ENCODE measurements around the gene TLE3.

TLE3 gene

GRCh38 chr15:70086636-70087035 lies 11.1 kb downstream of the TLE3 start:
- DNase-seq (ENCODE audit: low read depth in 4 of 4, low spot score in 1 of 4): no peak

GRCh38 chr15:70084461-70084860 lies 13.3 kb downstream of the TLE3 start:
- DNase-seq (ENCODE audit: low read depth in 4 of 4, low spot score in 1 of 4): no peak

- DNase-seq (ENCODE audit: low read depth in 4 of 4, low spot score in 1 of 4): no peak
Observed at GRCh38 chr15:70083946-70084345, 13.8 kb downstream of the TLE3 start.

DNA sequence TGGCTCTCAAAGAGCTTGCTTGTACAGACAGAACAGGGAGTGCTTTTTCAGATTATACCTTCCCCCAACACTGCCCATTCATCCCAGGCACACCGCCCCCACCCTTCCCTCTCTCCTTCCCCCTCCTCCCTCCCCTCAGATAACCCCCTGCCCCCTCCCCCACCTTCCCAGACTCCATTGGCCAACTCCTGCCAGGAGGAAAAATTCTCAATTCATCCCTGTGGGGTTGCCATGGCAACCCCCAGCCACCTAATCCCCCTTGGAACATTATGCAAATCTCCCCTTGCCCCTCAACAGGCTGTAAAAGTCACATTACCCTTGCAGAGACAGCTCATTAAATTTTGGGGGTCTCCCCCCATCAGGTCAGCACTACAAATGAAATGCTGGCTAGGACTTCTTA lies 14.3 kb downstream of the TLE3 start:
- DNase-seq (ENCODE audit: low read depth in 4 of 4, low spot score in 1 of 4): no peak

DNA sequence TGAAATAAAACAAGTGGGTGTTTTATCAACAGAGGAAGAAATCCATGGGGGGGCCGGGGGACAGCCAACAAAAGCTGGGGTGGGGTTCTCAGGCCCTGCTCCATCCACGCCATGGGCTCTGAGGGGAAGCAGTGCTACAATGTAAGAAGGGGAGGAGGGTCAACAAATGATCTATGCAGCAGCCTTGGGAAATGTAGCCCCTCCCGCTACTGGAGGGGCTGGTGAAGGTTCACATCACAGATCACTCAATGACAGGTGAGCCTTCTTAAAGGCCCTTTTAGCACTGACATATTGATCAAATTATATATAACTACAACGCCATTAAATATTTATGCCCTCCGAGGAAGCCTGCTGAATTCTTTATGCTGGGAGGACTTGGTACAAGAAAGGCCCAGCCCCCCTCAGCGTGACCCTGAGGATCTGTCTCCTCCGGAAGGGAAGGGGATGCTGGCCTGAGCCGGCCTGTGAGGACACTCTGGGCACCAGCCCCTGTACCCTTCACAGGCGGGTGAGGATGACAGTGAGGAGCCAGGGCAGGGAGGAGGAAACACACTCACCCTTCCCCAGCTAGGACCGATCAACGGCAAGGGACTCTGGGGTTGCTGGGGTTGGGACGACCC lies 15.3 kb downstream of the TLE3 start:
- no peak for DNase-seq (ENCODE audit: low read depth in 4 of 4, low spot score in 1 of 4)

- DNase-seq (ENCODE audit: low read depth in 4 of 4, low spot score in 1 of 4): no peak
Observed at GRCh38 chr15:70081612-70082011, 16.1 kb downstream of the TLE3 start.

GRCh38 chr15:70080347-70080746 lies 17.4 kb downstream of the TLE3 start:
- no peak for DNase-seq (ENCODE audit: low read depth in 4 of 4, low spot score in 1 of 4)

GRCh38 chr15:70079888-70080287 lies 17.8 kb downstream of the TLE3 start:
- no peak for DNase-seq (ENCODE audit: low read depth in 4 of 4, low spot score in 1 of 4)

GRCh38 chr15:70078578-70079417 lies 18.9 kb downstream of the TLE3 start:
- DNase-seq (ENCODE audit: low read depth in 4 of 4, low spot score in 1 of 4): no peak

GRCh38 chr15:70077188-70078147 lies 20.2 kb downstream of the TLE3 start:
- no peak for DNase-seq (ENCODE audit: low read depth in 4 of 4, low spot score in 1 of 4)

DNA sequence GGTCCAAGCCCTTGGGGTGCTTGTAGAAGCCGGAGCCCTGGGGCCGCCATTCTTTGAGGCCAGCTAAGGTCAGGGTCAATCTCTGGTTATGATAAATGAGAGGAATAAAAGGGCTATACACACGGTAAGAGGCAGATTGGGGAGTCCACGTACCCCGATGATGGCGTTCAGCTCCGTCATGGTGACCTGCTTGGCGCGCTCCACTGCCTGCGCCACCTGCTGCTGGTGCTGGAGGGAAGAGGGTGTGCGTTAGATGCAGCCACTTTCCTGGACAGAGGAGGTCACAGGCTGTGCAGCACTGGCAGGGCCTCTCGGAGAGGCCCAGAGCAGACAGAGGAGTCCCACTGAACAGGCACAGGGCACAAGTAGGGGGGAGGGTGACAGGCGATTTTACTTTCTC lies 23.3 kb downstream of the TLE3 start:
- no peak for DNase-seq (ENCODE audit: low read depth in 4 of 4, low spot score in 1 of 4)

GRCh38 chr15:70072479-70072878 lies 25.2 kb downstream of the TLE3 start:
- DNase-seq (ENCODE audit: low read depth in 4 of 4, low spot score in 1 of 4): no peak

DNA sequence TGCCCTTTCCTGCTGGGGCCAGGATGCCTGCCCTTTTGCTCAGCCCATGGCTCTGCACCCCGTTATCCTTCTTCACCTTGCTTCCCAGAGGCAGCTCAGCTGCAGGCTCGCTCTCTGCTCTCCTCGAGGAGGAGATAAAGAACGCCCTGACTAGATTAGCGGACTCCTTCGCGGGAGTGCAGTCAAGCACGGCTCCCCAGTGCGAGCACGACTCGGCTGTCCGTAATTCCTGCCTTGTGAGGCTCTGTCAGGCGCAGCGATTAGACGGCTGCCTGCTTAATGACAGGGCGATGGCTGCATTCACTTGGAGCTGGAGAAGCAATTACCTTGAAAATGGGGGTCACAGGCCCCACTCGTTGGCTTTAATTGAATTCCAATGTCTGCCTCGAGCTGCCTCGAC lies 25.9 kb downstream of the TLE3 start:
- no peak for DNase-seq (ENCODE audit: low read depth in 4 of 4, low spot score in 1 of 4)

DNA sequence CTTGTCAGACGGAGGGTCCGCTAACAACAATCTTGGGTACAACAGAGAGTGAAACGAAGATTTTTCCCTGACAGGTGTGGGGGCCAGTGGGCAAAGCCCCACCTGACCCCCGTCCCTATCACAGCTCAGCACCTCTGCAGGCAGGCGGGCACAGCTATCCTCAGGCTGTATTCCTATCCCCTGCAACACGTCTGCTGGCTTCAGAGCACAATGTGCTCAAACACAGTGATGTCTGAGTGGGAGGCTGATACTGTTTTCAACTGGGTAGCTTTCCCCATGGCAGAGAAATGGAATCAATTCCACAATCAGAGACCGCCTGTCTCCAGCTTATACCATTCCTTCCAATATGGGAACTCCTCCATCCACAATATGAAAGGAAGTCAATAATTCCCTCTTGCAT lies 28.0 kb downstream of the TLE3 start:
- DNase-seq (ENCODE audit: low read depth in 4 of 4, low spot score in 1 of 4): no peak

GRCh38 chr15:70068783-70069565 lies 28.7 kb downstream of the TLE3 start:
- DNase-seq (ENCODE audit: low read depth in 4 of 4, low spot score in 1 of 4): no peak

DNA sequence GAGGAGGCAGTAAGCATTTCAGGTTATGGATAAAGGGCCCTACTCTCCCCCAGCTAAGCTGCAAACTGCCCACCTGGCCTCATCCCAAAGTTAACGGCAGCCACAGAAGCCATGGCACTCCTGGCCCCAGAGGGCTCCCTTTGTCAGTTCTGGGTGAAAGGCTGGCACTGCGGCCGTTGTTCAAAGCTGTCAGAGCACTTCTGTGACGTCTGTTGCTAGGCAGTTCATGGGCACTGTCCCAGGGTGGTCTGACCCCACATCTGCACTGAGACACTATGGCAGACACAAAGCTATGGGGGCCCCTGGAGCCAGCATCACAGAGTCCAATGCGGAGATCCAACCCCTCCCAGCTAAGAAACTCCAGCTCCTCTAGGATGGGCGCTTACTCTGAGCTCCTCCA lies 30.0 kb downstream of the TLE3 start:
- DNase-seq (ENCODE audit: low read depth in 4 of 4, low spot score in 1 of 4): no peak

GRCh38 chr15:70067011-70067410 lies 30.7 kb downstream of the TLE3 start:
- DNase-seq (ENCODE audit: low read depth in 4 of 4, low spot score in 1 of 4): no peak

- no peak for DNase-seq (ENCODE audit: low read depth in 4 of 4, low spot score in 1 of 4)
Observed at GRCh38 chr15:70066447-70066846, 31.3 kb downstream of the TLE3 start.

DNA sequence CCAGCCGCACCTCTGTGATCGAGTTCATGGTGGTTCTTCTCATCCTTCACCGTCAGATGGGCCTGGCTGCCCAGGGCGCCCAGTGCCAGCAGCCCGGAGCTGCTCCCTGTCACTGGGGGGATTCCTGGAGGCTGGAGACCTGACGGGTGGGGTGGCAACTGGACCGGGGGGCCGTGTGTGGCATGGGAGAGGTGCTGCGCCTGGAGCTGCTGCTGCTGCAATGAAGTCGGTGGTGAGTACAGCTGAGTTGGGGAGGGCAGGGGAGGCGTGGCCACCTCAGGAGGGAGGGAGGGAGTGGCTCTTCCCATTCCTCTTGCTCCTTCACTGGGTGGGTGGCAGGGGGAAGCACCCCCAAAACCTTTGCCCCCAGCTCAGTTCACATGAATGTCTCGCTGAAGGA lies 31.7 kb downstream of the TLE3 start:
- DNase-seq (ENCODE audit: low read depth in 4 of 4, low spot score in 1 of 4): no peak

- no peak for DNase-seq (ENCODE audit: low read depth in 4 of 4, low spot score in 1 of 4)
Observed at GRCh38 chr15:70065006-70065722, 32.6 kb downstream of the TLE3 start.

Measured in stimulated activated CD4-positive, alpha-beta T cell treated with anti-CD3 and anti-CD28 coated beads, Interleukin-1b, Interleukin-23, amount 100 ng/mL, for 24 hours (primary cell).